ENCODE results near the gene CLIC4.

Gene CLIC4

DNA sequence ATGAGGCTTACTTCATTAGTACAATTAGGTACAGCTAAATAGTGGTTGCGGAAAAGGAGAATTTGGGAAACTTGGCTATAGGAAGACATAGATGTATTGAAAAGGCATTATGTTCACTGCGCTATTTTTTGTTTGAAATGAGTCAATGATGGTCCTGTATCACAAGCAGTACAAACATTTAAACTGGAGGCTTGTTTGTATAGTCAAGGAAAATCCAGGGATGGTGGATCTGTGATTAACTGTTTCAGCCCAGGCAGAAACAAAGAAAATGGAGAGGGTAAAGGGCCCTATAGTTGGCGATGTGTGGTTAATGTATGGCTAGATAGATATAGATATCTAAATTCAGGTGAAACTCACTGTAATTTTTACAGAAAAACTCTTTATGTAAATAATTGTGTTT lies 79.9 kb downstream of the CLIC4 start:
- no peak for DNase-seq

DNA sequence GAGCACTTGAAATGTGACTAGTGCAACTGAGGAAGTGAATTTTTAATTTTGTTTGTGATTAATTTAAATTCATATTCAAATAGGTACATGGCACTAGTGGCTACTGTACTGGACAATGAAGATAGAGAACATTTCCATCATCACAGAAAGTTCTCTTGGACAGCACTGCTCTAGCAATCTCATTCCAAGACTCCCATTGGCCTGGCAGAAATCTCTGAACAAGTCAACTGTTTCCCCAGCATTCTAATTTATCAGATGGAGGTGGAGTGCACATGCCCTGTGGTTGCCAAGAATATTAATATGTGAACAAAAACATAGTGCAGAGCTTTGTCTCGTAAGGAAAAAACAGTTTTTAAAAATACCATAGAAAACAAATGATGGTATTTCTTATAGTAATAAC lies 81.3 kb downstream of the CLIC4 start:
- DNase-seq = no peak

DNA sequence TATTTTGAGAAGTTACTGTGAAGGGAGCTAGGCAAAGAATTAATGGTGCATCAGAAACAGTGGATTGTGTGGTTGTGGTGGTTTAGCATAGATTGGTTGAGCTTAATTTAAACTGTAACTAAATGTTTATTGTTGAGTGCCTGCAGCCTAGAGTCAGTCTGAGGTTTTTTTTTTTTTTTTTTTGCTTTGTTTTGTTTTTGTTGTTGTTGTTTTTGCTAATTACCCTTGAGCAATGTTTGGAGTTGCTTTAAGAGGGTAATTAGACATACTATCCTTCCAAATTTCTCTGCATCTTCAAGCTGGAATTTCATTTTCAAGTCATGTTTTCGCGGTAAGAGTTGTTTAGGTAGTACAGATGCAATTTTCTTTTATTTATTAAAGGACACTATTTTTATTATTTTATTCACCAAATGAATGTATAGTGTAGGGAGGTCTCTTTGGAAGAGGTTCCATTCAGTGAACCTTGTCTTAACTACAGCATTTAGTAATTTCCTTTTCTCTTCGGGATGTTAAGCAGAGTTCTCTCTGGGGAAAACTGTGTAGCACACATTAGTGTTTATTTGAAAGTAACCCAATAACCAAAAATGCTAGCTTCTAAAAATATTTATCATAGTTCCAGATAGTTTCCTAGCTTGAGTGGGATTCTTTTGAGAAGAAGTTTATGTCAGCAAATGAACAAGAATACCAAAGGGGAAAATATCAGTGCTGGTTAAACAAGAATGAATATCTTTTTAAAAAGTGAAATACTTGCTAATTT lies 82.3 kb downstream of the CLIC4 start:
- no peak for DNase-seq

DNA sequence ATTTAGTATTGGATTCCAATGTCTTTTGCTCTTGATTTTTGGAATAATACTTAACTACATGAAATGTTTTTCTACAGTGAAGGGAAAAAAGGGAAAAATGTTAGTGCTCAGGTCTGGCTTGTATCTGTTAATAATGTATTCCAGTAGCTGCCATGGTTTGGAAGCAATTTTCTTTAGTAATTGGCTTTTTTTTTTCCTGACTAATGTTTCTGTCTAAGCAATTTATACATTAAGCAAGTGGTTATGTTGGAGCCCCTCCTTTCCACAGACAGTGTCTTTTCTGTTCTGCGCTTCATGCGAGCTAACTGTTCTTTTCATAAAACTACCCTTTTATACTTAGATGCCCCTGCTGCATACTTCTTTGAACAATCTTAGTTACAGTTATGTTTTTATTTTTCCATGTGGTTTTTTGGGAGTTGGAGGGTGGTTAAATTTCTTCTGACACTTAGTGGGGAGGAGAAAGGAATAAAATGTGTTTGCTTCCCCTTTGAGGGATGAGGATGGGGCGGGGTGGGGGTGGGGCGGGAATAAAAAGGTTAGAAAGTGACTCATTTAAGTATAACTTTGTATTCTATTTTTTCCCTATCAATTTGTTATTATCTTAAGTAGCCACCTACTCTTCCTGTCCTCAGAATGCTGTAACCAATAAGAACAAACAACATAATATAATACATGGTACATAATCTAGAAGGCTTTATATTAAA lies 83.1 kb downstream of the CLIC4 start:
- DNase-seq = no peak

DNA sequence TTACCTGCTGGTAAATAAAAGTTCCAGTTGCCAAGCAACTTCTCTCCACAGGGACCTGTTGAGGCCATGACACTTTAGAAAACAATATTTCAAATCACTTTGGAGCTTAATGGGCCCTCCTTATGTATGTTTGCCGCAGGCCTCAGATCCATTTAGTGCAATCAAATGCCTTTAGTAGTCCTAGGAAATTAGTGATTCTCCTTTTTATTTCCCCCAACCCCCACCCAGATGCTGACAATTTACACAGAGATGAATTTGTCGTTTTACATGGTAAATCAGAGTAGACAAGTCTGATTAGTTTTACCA lies 83.6 kb downstream of the CLIC4 start:
- no peak for DNase-seq

DNA sequence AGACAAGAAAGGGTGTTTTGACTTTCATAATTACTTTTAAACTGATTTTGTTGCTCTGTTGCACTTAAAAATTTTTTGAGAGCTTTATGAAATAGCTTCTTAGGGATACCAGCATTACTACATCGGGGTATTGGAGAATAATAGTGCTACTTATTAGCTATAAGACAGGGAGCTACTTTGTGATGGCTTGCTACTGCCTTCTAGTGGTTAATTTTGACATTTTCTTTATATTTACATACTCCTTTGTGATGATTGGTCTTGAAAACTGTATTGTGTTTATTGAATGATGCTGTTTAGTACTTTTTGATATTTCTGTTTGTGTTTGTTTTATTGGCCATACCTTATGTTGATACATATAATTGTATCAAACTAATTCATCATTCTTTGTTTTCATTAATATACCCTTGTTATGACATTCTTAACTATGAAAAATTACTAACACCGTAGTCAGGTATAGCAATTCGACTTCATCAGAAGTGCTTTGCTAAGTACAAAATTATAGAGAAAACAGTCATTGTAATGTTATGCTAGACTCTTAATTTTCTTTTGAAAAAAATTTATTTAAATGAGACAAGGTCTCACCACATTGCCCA lies 85.5 kb downstream of the CLIC4 start:
- DNase-seq = peak; percentile 79

DNA sequence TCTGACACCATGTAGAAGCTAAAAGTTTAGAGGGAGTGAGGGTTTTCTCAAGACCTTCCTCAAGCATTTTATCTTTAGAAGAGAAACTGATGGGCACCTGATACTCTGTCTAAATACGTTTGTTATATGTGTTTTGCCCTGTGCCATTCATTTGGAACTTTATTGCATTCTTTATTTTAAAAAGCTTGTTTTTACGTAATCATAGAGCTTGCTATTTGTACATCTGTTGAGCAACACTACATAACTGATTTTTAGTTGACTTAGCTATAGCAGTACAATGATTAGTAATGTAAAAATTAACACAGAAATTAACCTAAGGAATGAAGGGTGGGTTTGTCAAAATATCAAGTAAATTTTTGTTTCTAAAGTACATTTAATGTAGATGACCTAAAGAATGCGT lies 96.3 kb downstream of the CLIC4 start:
- no peak for DNase-seq

DNA sequence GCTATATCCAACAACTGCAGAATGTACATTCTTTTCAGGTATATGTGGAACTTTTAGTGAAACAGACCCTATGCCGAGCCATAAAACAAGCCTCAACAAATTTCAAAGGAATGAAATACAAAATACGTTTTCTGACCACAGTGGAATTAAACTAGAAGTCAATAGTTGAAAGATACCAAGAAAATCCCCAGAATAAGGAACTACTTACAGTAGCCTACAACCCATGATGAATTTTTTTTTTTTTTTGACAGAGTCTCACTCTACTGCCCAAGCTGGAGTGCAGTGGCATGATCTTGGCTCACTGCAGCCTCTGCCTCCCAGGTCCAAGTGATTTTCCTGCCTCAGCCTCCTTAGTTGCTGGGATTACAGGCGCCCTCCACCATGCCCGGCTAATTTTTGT lies 101.4 kb downstream of the CLIC4 start:
- DNase-seq = no peak

DNA sequence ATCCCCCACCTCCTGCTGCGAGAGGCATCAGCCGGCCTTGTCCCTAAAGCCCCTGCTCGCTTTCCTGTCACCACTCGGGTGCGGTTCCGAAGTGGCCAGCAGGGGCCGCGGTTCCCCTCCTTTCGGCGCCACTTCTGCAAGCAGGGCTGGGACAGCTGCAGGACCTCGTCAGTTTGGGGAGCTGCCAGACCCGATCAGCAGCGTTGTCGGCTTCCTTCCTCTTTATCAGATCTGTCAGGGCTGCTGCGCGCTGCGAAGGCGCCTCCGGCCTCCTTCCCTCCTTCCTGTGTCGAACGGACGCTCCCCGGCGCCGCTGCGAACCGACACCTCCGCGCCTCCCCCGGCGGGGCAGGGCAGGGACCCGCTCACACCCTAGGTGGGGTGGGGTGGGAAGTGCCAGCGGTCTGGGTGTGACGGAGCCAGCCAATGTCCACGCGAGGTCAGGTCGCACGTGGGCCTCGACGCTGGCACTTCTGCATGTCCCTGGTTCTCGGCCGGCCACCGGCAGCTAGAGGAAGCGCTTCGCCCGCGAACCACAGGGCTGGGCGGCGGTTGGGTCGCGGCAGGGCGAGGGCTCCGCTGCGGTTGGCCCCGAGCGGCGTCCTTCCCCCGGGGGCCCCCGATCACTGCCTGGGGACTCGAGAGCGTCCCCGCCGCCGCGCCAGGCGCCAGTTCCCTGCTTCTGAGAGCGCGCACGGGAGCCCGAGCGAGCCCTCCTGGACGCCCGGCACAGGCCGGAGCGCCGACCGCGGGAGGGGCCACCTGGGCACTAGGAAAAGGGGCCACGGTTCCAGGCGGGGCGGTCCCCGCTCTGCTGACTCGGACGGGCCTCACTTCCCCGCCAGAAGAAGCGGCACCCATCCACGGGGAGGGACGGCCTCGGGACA lies 103.0 kb downstream of the CLIC4 start:
- peak; percentile 91 for DNase-seq

DNA sequence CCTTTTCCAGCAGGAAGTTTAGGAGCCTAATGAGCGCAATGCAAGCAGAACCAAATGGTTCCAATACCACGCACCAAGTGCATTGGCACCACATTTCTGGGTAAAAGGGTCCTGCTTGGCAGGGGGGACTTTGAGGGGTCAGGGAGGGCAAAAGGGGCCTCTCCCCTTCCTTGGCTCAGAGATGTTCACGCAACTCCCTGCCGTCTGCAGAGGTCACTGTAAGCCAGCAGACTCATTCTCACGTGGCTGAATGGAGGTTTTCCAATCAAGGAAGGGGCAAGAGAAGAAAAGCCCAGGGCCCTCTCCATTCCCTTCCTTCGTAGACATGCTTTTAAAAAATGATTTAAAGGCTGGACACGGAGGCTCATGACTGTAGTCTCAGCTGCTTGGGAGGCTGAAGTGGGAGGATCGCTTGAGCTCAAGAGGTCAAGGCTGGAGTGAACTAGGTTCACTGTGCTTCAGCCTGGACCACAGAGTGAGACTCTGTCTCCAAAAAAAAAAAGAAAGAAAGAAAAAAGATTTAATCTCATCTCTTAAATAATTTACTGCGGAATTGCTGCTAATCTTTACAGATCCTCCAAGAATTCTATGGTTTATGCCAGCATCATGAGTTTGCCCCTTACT lies 104.5 kb downstream of the CLIC4 start:
- DNase-seq = peak; percentile 48

DNA sequence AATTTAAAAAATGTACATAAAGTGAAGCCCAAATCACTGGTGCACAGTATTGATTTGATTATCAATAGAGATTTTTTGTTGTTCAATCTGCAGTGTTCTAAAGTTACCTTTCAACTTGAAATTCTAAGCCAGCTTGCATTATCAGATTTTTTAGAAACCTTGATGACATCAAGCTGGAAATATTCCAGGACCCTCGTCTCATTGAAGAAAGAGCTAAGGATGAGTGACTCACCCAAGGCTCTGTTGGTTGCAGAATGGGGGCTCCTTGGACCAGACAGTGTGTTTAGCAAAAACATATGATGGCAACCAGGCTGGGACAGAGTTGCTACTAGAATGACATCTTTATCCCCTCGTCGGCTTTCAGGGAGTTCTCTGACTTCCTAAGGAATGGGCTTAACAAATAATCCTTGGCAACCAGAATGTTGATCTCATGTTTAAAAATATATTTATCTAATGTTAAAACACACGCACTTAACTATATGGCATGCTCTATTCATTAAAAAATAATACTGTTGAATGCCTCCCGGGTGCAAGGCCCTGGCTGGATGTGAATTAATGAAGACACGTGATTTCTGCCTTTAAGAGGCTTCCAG lies 105.2 kb downstream of the CLIC4 start:
- DNase-seq = no peak

DNA sequence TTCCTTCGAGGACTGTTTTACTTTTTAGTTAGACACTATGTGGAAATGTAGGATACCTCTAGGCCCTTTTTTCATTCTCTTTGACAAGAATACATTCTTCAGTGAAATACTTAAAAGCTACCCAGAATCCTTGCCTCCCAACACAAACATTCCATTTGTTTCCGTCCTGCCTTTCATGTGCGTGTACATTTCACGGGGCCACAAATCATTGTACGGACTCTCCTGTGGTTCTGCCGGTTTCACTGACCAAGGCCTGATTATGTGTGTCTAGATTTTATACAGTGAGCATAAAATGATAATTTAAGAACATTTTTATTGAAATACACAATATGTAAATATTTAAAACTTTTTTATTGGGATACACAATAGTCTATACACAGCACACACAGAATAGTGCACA lies 108.4 kb downstream of the CLIC4 start:
- DNase-seq = no peak

DNA sequence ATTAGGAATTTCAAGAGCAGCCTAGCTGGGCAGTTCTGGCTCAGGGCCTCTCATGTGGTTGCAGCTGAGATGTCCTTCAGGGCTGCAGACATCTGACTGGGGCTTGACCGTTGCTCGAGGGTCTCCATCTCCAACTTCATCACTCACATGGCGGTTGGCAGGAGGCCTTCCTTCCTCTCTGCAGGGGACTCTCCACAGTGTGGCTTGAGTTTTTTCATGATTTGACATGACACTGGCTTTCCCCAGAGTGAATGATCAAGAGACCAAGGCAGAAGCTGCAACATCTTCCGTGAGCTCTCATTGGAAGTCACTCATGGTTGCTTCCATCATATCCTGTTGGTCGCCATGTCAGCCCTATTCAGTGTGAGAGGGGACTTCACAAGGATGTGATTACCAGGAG lies 110.2 kb downstream of the CLIC4 start:
- no peak for DNase-seq

DNA sequence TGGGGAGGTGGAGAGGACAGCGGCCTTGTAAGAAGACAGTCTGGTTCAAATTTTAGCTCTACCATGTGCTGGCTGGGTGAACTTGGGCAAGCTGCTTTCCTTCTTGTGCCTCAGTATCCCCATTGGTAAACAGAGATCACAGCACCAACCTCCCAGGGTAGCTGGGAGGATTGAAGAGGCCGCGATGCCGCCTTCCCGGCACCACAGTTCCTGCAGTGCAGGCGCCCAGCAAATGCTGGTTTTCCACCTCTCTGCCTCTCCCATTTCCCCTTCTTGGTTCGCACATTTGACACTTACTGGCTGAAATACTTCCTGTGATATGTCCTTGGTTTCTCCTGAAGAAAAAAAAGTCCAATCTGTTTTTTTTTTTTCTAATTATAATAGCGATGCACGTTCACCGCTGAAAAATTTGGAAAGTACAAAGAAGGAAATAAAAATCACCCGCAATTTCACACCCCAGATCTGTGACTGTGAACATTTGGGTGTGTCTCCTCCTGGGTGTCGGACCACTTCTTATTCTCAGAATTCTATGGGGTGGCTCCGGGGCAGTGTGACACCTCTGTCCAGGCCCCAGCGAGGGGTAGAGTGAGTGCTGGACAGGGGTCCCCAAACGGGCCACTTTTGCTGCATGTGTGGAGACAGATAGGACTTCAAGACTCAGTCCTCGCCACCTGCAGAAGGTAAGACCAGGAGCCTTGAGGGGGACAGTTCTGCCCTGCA lies 111.7 kb downstream of the CLIC4 start:
- no peak for DNase-seq

DNA sequence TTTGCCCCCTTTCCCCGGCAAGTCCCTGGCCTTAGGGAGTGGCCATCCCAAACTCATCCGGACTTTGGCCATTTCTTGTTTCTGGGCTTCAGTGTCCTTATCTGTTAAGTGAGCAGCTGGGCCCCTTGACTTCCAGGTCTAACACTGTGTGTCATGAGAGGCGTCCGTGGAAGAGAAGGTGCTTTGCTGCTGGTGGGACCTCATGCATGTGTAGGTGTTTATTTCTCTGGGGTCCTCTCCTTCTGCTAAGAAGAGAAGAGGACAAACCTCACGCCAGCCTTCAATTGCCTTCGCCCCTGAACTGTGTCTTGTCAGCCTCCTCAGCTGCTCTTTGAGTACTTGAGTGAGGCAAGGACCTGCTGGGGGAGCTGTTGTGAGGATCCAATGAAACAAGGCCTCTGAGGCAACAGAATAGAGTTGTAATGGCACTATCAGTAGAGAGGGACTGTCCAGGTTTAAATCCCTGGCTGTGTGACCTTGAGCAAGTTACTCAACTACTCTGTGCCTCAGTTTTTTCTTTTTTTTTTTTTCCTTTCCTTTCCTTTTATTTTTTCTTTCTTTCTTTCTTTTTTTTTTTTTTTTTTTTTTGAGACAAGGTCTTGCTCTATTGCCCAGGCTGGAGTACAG lies 112.4 kb downstream of the CLIC4 start:
- peak; percentile 12 for DNase-seq

DNA sequence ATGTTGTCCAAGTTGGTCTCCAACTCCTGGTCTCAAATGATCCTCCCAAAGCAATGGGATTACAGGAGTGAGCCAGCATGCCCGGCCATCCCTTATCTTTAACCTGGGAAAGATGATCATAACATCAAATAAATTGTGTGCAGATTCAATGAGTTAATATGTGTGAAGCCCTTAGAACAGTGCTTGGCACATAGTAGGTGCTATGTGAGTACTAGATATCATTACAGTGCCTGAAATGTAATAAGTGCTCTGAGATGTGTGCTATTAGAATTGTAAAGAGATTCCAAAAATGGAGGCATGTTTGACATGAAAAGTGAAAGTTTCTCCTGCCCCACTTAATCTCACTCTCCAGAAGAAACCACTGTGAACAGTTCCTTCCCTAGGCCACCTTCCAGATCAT lies 113.0 kb downstream of the CLIC4 start:
- no peak for DNase-seq

DNA sequence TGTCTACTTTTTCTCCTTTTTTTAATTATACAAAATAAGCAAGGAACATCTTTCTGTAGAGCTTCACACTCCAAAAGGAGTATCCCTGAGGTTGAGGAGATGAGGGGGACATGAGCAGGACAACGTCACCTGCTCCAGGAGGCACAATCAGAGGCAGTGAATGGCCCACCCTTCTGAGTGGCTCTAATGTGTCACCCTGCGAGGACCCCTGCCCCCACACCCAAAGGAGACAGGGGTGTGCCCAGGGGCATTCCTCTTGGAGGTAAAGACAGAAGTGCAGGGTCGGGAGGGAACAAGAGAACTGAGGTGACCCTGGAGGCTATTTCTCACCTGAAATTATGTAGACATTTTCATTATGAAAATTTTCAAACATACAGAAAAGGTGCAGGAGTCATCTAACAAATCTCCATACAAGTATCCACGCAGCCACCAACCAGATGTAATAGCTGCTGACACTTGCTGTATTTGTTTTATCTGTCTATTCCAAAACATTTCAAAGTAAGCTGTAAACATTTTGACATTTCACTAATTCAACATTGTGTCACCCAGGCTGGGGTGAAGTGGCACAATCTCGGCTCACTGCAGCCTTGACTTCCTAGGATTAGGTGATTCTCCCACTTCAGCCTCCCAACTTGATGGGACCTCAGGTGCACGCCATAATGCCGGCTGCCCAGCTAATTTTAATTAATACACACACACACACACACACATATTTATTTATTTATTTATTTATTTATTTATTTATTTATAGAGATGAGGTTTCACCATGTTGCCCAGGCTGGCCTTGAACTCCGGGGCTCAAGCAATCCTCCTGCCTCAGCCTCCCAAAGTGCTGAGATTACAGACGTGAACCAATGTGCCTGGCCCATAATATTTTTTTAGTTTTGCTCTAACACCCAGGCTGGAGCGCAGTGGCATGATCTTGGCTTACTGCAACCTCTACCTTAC lies 114.1 kb downstream of the CLIC4 start:
- DNase-seq = no peak

DNA sequence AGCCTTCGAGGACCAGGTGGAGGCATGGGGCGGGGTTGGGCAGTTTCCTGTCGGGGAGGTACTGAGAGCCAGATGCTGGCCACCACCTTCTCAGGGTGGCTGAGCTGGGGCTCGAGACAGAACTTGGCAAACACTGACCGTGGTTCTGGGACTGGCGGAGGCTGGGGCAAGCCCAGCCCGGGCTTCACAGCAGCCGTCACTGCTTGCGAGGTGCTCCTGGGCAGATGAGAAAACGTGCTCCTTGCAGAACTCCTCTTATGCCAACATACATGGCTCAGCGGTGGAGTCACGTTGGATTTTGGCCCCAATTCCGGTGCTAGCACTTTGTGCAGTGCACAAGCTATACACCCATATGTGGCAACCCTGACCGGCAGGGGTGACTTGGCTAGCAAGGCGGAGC lies 115.6 kb downstream of the CLIC4 start:
- no peak for DNase-seq

DNA sequence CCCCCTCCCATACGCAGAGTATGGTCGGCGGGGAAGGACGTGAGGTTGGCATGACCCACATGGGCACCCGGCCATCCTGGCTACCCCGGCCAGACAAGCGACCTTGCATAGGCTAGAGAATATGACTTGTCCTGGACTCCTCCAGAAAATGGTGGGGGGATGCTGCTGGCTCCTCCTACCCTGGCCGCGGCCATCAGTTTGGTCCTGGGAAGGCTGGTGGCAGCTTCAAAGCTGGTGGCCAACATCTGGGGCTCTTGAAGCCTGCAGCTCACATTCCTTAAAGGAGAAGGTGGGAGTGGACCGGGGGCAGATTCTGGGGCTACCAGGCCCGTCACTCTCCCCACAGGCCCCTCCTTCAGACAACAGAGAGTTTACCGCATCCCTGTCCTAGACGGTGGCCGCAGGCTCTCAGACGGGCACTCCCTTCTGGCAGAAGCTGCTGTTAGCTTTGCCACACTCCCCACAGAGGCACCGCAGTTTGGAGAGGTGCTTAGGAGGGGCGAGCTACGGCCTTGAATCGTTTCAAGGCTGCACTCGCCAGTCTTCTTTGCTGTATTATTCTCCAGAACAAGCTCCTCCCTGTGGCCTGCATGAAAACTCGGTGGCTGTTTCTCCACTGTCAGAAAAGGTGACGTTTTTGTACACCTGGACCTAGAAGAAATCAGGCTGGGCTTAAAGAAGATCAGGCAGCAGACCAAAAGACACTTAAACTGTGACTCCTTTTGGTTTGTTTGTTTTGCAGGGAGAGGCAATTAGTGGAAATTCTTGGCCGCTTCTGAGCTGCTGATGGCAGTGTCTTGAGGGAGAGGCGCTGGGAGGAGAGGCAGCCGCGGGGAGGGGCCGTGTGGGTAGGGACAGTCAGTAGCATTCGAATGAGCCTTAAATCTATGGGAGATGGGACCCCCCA lies 116.8 kb downstream of the CLIC4 start:
- peak; percentile 26 for DNase-seq
